Measurements from ENCODE around the gene MRPL57.
"Not testable (repeated sequence)": the region's sequence is repeated elsewhere in the genome, so short reads cannot be mapped to it uniquely, and the experiment has no call there.

MRPL57 gene

DNA sequence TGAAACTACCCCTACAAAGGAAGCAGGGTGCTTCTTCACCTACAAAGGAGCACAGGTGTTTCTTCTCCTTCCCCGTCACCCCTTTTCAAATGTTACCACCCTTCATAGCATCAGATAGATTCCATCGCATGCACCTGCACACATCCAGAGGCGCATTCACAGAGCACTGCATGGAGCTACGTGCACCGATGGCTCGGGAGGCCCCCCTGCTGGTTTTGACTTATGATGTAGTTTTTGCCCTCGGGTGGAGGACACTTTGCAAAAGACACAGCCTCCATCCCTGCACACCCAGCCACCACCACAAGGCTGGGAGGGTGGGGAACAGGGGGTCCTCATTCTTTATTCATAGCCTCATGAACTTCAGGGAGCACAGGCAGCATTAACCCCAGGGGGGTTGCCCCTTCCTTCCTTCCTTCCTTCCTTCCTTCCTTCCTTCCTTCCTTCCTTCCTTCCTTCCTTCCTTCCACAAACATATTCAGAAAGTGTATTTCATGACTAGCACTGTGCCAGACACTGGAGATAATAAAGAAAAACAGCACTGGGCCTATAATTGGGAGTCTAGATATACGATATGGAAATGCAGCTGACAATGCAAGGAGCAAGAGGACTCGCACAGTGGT, 21.3 kb downstream of the MRPL57 start:
- not testable (repeated sequence) for DNase-seq

DNA sequence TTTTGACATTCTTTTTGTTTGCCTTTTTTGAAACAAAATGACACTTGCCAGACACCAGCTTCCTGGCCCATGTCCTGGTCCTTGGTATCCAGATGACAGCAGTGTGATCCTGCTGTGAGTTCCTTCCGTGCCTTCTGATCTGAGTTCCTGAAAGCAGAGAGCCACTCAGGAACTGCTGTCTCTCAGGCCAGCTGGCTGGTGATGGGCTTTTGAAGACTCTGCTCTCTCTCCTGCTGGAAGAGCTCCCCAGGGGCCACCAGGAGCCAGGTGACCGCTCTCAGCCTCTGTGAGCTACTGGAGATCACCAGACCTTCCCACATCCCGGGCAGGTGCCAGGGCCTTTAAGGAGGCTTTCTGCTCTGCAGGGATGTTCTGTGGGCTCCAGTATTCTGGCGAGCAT, 21.9 kb downstream of the MRPL57 start:
- not testable (repeated sequence) for DNase-seq

DNA sequence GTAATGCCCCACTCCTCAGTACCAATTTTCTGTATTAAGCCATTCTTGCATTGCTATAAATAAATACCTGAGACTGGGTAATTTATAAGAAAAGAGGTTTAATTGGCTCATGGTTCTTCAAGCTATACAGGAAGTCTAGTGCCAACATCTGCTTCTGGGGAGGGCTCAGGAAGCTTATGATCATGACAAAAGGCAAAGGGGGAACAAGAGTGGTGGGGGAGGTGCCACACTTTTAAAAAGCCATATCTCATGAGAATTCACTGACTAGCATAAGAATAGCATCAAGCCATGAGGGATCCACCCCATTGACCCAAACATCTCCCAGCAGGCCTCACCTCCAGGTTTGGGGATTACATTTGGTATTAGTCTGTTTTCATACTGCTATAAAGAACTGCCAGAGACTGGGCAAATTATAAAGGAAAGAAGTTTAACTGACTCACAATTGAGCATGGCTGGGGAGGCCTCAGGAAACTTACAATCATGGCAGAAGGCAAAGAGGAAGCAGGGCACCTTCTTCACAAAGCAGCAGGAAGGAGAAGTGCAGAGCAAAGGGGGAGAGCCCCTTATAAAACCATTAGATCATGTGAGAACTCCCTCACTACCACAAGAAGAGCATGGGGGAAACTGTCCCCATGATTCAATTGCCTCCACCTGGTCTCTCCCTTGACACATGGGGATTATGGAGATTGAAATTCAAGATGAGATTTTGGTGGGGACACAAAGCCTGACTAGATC, 25.2 kb downstream of the MRPL57 start:
- not testable (repeated sequence) for DNase-seq

DNA sequence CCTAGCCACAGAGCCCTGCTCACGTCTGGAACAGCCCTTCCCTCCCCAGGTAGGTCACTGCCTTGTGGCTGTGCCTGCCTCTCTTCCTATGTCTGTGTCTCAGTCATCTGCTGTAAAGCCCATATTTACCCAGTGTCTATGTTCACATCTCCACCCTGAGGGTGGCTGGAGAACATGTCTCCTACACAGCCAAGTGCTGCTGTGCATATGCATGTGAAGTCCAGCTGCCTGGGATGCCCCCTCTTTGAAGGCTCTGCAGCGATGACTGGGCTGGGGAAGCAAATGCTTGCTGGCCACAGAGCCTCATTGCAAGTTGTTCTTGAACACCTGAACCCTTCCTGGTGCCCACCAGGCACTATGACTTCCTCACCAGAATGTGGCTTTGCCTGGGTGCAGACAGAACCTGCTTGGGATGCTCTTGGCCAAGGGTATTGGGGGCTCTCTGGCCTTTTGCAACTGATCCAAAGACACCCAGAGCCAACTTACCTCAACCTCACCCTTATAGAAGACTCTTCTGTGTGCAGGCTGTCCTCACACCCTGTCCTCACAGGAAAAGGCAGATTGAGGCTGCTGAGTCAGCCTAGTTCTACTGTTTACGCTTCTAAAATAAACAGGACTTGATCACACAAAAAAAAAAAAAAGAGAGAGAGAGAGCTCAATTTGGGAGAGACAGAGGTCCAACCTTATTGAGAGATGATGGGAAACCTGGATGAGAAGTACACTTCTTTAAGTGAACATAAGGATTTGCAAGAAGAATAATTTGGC, 26.5 kb downstream of the MRPL57 start:
- DNase-seq, result no peak

DNA sequence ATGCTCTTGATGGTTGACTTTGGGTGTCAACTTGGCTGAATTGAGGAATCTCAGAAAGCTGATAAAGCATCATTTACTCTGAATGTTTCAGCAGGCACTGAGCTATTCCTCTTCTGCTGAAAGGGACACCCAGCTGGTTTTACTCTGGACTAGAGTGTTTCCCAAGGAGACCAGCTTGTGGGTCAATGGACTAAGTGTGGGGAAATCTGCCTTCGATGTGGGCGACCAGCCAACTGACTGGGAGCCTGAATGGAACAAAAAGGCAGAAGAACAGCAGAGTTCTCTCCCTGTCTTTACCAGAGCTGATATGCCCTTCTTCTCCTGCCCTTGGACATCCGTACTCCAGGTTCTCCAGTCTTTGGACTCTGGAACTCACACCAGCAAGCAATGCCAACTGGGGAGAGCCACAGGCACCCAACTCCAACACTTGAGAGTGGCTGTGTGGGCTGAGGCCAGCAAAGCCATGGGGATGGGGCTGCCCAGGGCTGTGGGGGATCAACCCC, 32.2 kb downstream of the MRPL57 start:
- no peak for DNase-seq

DNA sequence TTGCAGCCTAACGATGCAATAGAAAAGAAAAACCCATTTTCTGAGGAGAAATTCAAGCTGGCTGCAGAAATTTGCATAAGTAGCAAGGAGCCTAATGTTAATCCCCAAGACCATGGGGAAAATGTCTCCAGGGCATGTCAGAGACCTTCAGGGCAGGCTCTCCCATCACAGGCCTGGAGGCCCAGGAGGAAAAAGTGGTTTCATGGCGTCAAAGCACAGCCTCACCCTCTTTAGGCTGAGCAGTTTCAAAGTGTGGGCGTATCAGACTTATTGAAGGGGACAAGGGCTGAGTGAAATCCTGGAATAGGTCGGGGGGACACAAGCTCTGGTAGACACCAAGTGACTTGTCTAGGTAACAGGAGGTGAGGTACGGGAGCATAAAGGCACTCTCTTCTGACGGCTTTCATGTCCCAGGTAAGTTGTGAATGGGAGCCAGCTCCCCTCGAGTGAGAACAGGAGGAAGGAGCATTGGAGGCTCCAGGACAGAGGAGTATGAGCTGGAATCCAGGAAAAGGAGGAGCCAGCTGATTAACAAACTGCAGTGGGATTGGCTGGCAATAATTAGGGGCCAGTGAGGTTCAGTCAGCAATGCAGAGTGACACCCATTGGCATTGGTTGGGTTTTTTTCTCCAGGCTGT, 35.8 kb downstream of the MRPL57 start:
- DNase-seq, result no peak

DNA sequence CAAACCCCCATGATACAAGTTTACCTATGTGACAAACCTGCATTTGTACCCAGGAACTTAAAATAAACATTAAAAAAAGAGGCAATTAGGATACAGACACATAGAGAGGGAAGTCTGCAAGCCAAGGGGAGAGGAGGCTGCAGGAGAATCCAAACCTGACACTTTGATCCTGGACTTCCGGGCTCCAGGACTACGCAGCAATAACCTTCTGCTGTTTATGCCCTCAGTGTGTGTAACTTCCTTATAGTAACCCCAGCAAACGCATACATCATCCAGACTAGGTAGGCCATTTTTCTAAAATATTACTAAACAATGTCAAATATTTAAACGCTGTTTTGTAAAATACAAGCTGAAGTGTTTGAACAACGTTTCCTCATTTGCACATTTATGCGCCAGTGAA, 39.0 kb downstream of the MRPL57 start:
- DNase-seq, result not testable (repeated sequence)

DNA sequence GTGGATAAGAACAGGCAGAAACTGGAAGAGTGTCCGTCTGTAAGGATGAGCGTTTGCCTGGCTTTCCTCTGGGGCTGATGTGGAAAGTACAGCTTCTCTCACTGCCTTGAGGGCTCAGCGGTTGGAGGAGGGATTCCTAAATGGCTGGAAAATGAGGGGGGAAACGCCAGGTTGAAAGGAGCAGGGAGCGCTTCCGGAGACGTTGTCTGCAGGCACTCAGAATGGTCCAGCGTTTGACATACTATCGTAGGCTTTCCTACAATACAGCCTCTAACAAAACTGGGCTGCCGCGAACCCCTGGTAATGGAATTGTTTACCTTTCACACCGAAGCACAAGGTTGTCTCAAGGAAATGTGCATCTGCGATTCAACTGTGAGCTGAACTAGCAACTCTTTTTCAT, 39.9 kb downstream of the MRPL57 start:
- no peak for DNase-seq

DNA sequence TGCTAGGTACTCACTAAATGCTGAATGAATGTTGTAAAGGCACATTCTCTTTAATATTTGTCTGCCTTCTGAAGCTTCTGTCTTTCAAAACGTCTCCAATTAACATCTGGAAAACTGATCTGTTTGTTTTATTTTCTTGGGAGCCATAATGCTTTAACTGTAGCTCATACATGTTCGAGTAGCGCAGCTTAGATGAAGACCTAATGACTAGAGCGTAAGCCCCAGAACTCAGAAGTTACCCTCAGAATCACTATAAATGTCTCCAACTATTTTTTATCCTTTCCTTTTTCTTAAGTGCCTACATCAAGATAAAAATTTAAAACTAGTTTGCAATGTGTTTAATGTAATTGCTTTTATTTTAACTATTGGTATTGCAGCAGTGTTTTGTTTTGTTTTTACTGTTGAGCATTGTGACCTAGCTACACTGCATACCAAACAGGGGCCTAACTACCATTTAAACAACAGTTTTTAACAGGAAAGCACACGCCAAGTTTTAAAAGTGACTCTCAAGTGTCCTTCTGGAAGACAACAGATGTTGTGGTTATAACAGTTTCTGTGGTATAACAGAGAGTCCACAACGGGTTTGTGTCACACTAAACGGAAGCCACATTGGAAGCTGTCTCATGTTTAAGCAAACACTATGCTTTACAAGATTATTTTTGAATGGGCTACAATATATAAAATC, 42.0 kb downstream of the MRPL57 start:
- no peak for DNase-seq

DNA sequence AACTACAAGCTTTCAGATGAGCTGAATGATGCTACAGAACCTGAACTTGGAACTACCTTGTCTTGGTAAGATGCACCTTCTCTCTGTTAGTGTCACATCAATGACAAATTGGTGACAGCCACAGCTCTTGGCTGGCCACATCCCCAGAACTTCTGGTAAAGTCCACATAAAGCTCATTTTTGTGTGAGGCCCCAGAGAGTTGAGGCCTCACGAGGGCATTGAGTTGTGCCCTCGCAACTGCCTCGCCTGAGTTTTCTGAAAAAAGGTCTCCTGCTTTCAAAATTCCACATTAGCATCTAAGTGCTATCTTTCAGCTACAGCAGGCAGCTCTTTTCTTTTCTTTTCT, 42.6 kb downstream of the MRPL57 start:
- no peak for DNase-seq

DNA sequence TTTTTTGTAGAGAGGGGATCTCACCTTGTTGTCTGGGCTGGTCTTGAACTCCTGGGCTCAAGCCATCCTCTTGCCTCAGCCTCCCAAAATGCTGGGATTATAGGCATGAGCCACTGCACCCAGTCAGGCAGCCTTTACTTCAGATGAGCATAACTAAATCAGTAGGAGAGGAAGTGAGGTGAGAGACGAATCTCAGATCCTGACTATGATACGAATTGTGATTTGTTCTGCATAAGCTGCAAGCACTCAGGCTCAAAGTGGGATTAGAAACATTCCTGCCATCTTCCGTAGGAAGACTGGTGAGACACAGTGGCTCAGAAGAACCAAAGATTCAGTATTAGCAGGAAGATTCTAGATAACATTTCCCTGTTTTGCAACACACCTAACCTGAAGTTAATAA, 43.3 kb downstream of the MRPL57 start:
- DNase-seq, result not testable (repeated sequence)

DNA sequence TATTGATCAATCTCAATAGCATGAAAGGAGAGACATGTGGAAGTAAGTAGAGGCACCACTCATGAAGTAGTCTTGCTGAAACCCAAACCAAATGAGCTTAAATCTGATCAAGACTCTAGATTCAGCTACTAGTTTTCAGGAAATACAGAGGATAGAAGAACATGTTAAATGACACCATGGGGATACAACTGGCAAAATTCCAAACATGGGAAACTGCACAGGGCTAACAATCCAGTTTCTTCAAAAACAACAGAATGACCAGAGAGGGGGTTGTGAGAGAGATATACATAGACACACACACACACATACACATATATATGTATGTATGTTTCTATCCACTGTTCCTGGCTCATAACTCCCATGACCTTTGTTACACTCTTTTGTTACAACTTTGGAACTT, 44.8 kb downstream of the MRPL57 start:
- DNase-seq, result no peak

DNA sequence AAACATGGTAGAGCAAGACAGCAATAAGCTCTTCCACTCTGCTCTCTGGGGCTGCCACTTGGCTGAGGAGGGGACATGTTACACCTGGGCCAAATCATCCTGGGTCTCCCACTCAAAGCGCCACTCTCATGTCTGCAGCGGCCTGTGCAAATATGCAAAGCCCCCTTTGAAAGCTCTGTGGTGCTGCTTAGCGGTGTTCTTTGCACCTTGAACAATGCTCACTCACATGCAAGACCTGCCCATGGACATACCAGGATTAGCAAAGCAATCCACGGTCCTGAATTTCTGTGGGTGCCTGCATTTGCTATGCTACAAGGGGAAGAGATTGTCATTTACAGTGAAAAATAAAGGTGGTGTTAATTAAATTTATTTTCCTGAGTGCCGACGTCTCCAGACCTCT, 48.6 kb downstream of the MRPL57 start:
- DNase-seq, result no peak

DNA sequence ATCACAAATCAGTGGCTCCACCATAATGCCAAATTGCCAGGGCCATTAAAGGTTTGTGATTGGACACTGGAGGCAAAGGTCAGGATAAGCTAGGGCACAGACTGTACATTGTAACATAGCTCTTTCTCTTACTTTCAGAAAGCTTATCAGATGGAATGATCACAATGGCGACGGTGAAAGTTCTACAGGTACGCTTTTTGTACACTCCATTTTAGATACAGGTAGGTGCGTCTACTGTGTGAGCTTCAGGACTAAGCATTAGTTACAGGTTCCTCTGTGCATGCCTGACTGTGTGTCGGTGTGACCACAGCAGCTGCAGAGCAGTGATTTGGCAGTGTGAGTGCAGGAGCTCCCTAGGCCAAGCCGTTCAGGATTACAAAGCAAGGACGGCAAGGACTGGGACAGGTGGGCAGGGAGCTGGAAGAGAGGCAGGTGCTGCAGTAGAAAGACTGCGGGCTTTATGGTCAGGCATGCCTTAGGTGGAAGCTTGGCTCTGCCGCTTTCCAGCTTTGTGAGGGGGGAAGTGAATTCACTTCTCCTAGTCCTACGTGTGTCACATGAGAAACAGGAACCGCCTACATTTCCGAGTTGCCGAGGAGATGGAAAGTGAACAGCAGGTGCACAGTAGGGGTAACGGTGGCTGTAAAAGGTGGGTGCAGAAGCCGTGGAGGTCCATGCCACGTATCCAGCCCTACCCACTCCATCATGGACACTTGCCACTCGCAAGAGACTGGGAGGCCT, 49.6 kb downstream of the MRPL57 start:
- no peak for DNase-seq

DNA sequence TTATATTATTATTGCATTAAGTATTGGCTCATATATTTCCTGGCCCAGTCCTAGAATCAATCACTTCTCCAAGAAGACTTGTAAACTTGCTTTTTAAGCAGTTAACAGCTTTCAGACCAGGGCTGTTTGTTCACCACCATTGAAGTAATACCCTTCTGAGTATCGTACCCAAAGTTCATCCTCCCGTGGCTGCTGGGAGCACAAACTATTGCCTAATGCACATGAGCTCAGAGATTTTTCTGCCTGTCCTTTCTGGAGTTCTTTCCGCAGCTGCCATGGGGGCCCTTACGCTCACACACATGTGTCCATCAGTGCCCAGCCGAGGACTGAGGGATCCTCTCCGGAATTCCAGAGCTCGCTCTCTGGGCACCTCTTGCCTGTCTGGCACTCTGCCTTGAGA, 51.5 kb downstream of the MRPL57 start:
- DNase-seq, result no peak

Measured in DMS 273 treated with DMSO at 0.1 percent for 48 hours (cell line).